Mucosa of gallbladder (tissue), 1 donor: ENCODE measurements around the gene DHRSX. TPM values are rescaled to one million over a fixed set of nuclear protein-coding genes. Genes with fewer than 3 reads are reported as not detected.
A peak's percentile ranks its signal among the peaks of the same experiment; 100 is the strongest.
"Not testable (repeated sequence)": the region's sequence is repeated elsewhere in the genome, so short reads cannot be mapped to it uniquely, and the experiment has no call there.

Experiments
- DNase-seq: peaks from one replicate; pipeline ENCODE4 v3.0.0-alpha.2; 2020; ENCODE audit warnings: low spot score
- total RNA-seq: library from RNA; stranded (reverse); gene quantifications from one replicate; pipeline ENCODE4 v1.2.1, GENCODE V29; 2021
- donor health status: DM: no; HTN: no; CAD: no.

DHRSX gene
- total RNA-seq, 1 donor from 2014 or later = 61.4 TPM

GRCh38 chrX:2427147-2427546, 73.6 kb downstream of the DHRSX start:
- DNase-seq = no peak

GRCh38 chrX:2426289-2426882, 74.4 kb downstream of the DHRSX start:
- no peak for DNase-seq

GRCh38 chrX:2425286-2426071, 75.3 kb downstream of the DHRSX start:
- no peak for DNase-seq

GRCh38 chrX:2424317-2424716, 76.5 kb downstream of the DHRSX start:
- no peak for DNase-seq

- DNase-seq = no peak
Observed at GRCh38 chrX:2423899-2424298, 76.9 kb downstream of the DHRSX start.

- DNase-seq = no peak
Observed at GRCh38 chrX:2423282-2423681, 77.5 kb downstream of the DHRSX start.

GRCh38 chrX:2419418-2419817, 81.4 kb downstream of the DHRSX start:
- DNase-seq = not testable (repeated sequence)

- no peak for DNase-seq
Observed at GRCh38 chrX:2418000-2418399, 82.8 kb downstream of the DHRSX start.

GRCh38 chrX:2416851-2417604, 83.7 kb downstream of the DHRSX start:
- no peak for DNase-seq

- no peak for DNase-seq
Observed at GRCh38 chrX:2414384-2414783, 86.4 kb downstream of the DHRSX start.

GRCh38 chrX:2413969-2414368, 86.8 kb downstream of the DHRSX start:
- no peak for DNase-seq

GRCh38 chrX:2412131-2412530, 88.6 kb downstream of the DHRSX start:
- no peak for DNase-seq

GRCh38 chrX:2410279-2411020, 90.3 kb downstream of the DHRSX start:
- peak; percentile 84 for DNase-seq

- no peak for DNase-seq
Observed at GRCh38 chrX:2409796-2410195, 91.0 kb downstream of the DHRSX start.

GRCh38 chrX:2408856-2409255, 91.9 kb downstream of the DHRSX start:
- DNase-seq = no peak

GRCh38 chrX:2406891-2407518, 93.8 kb downstream of the DHRSX start:
- no peak for DNase-seq

GRCh38 chrX:2404776-2405175, 96.0 kb downstream of the DHRSX start:
- DNase-seq = no peak

- DNase-seq = no peak
Observed at GRCh38 chrX:2402361-2402690, 98.5 kb downstream of the DHRSX start.

- no peak for DNase-seq
Observed at GRCh38 chrX:2401590-2402360, 99.0 kb downstream of the DHRSX start.

GRCh38 chrX:2401201-2401589, 99.6 kb downstream of the DHRSX start:
- DNase-seq = no peak

- no peak for DNase-seq
Observed at GRCh38 chrX:2398064-2398656, 102.6 kb downstream of the DHRSX start.
